NCI-H526 treated with DMSO at 0.1 percent for 48 hours (cell line): ENCODE data around the gene CNOT11.
A peak's percentile ranks its signal among the peaks of the same experiment; 100 is the strongest.
"Not testable (repeated sequence)": the region's sequence is repeated elsewhere in the genome, so short reads cannot be mapped to it uniquely, and the experiment has no call there.

Experiments used
- DNase-seq: peaks from one replicate; lab custom pipeline; 2025; lab: John Stamatoyannopoulos, UW

The CNOT11 gene

GRCh38 chr2:101252408-101253012 lies at the start of gene CNOT11:
TSS of gene CNOT11 (plus strand) at chr2:101252886. CDS start at chr2:101252965, 79 bp downstream.
- peak; percentile 94 for DNase-seq

- no peak for DNase-seq
Measured at GRCh38 chr2:101204400-101205115, 48.1 kb upstream of the CNOT11 start.

- peak; percentile 69 for DNase-seq
Measured at GRCh38 chr2:101205521-101206479, 46.9 kb upstream of the CNOT11 start.

- no peak for DNase-seq
Measured at GRCh38 chr2:101208830-101209229, 43.9 kb upstream of the CNOT11 start.

GRCh38 chr2:101219246-101219645 lies 33.4 kb upstream of the CNOT11 start:
- DNase-seq: no peak

- not testable (repeated sequence) for DNase-seq
Measured at GRCh38 chr2:101220091-101220490, 32.6 kb upstream of the CNOT11 start.

- no peak for DNase-seq
Measured at GRCh38 chr2:101223814-101224231, 28.9 kb upstream of the CNOT11 start.

GRCh38 chr2:101230541-101231001 lies 22.1 kb upstream of the CNOT11 start:
- DNase-seq: no peak

GRCh38 chr2:101231240-101231639 lies 21.4 kb upstream of the CNOT11 start:
- no peak for DNase-seq

- no peak for DNase-seq
Measured at GRCh38 chr2:101231937-101232730, 20.6 kb upstream of the CNOT11 start.

GRCh38 chr2:101232770-101233169 lies 19.9 kb upstream of the CNOT11 start:
- peak; percentile 24 for DNase-seq

- DNase-seq: no peak
Measured at GRCh38 chr2:101234169-101234938, 18.3 kb upstream of the CNOT11 start.

- DNase-seq: not testable (repeated sequence)
Measured at GRCh38 chr2:101235956-101236355, 16.7 kb upstream of the CNOT11 start.

GRCh38 chr2:101237944-101238343 lies 14.7 kb upstream of the CNOT11 start:
- not testable (repeated sequence) for DNase-seq

GRCh38 chr2:101238930-101239759 lies 13.5 kb upstream of the CNOT11 start:
- peak; percentile 66 for DNase-seq

GRCh38 chr2:101239760-101240118 lies 12.9 kb upstream of the CNOT11 start:
- not testable (repeated sequence) for DNase-seq

GRCh38 chr2:101240694-101241093 lies 12.0 kb upstream of the CNOT11 start:
- peak; percentile 15 for DNase-seq

- no peak for DNase-seq
Measured at GRCh38 chr2:101241158-101241557, 11.5 kb upstream of the CNOT11 start.

GRCh38 chr2:101244373-101244772 lies 8.3 kb upstream of the CNOT11 start:
- not testable (repeated sequence) for DNase-seq

GRCh38 chr2:101244899-101245298 lies 7.8 kb upstream of the CNOT11 start:
- DNase-seq: not testable (repeated sequence)
